K562 (cell line): ENCODE measurements around the gene PGD. TPM values are rescaled to one million over a fixed set of nuclear protein-coding genes. Genes with fewer than 3 reads are reported as not detected.
A peak's percentile ranks its signal among the peaks of the same experiment; 100 is the strongest.

Source experiments
- ATAC-seq: fragments of 200-7000 bp; cut with Tn5 transposase; 3 replicates; pipeline ENCODE4 v1.9.1; 2020; ENCODE audit warnings: moderate library complexity
- BruUV-seq: library from RNA; stranded (reverse); fragments of 400-500 nt; replicated peaks from 2 replicates; lab custom pipeline; 2021; lab: Mats Ljungman, UMichigan
- CTCF ChIA-PET: fragments of 300-600 bp; formaldehyde crosslinking; extraction: SDS; loops from one replicate; lab custom pipeline; 2021; ENCODE audit warnings: low intra/inter-chr PET ratio; lab: Yijun Ruan, JAX
- POLR2A ChIA-PET: fragments of 300-600, 350-650 bp; sonication (Branson Sonifier 250); formaldehyde crosslinking; extraction: SDS; loops from one replicate; lab custom pipeline; 2021; ENCODE audit warnings: antibody characterized with exemption, inconsistent platforms; lab: Yijun Ruan, JAX
- DNase-seq, 4 experiments: peaks; one replicate each; pipeline versions ENCODE4 v3.0.0 to v3.0.0-alpha.2; 2011 to 2018; ENCODE audit warnings: low spot score in 3 of 4, mixed read lengths in 3 of 4; ENCODE audit errors: extremely low read depth in 1 of 4
- FAIRE-seq: peaks from 2 replicates; lab custom pipeline; 2011; peaks lifted over from hg19 to GRCh38; lab: Jason Lieb, UNC
- H2AFZ ChIP-seq: 2 replicates; pipeline ENCODE4 v1.6.0; 2011; ENCODE audit warnings: low read depth, low read length, control low read depth, inconsistent platforms
- H3K27ac ChIP-seq: fragments of 200-600 bp; 3 replicates; pipeline ENCODE4 v1.8.0; 2011; ENCODE audit warnings: low read depth, mild to moderate bottlenecking, control low read depth, inconsistent platforms, low read length, moderate library complexity, mixed read lengths; ENCODE audit errors: extremely low read depth
- H3K27me3 ChIP-seq, 2 experiments: fragments of 300-600 bp in 1 of 2; 2 replicates in 1 of 2; 3 replicates in 1 of 2; pipeline versions ENCODE4 v1.6.0 to v1.8.0; 2011; ENCODE audit warnings: inconsistent platforms in 2 of 2, low read length in 2 of 2, mild to moderate bottlenecking in 1 of 2, mixed read lengths in 1 of 2, moderate library complexity in 1 of 2; ENCODE audit not compliant: control insufficient read depth in 2 of 2, insufficient read depth in 2 of 2
- H3K36me3 ChIP-seq: fragments of 300-600 bp; 3 replicates; pipeline ENCODE4 v1.8.0; 2011; ENCODE audit warnings: mild to moderate bottlenecking, low read length, inconsistent platforms; ENCODE audit not compliant: control insufficient read depth, insufficient read depth
- H3K4me1 ChIP-seq, 2 experiments: fragments of 200-600 bp in 1 of 2; replicated peaks in 1 of 2; 2 replicates in 1 of 2; 3 replicates in 1 of 2; pipeline versions ENCODE4 v1.5.1 to v1.8.0; 2011; ENCODE audit warnings: inconsistent platforms in 2 of 2, low read length in 2 of 2, mild to moderate bottlenecking in 1 of 2, mixed read lengths in 1 of 2, moderate library complexity in 1 of 2; ENCODE audit not compliant: control insufficient read depth in 2 of 2, insufficient read depth in 2 of 2
- H3K4me2 ChIP-seq: 2 replicates; pipeline ENCODE4 v1.6.1; 2011; ENCODE audit warnings: low read length, control low read depth, inconsistent platforms, mixed read lengths; ENCODE audit not compliant: insufficient read depth
- H3K4me3 ChIP-seq: fragments of 200-600 bp; sonication (generic), shearing (Covaris generic); 2 replicates; pipeline ENCODE4 v1.5.1; 2016; ENCODE audit warnings: control low read depth, inconsistent platforms
- H3K79me2 ChIP-seq: fragments of 200-600 bp; 3 replicates; pipeline ENCODE4 v1.8.0; 2011; ENCODE audit warnings: low read length, inconsistent platforms; ENCODE audit not compliant: control insufficient read depth, insufficient read depth
- H3K9ac ChIP-seq, 2 experiments: 2 replicates each; pipeline versions ENCODE4 v1.6.0 to v1.6.1; 2011; ENCODE audit warnings: low read depth in 2 of 2, low read length in 2 of 2, control low read depth in 1 of 2, inconsistent platforms in 1 of 2, mild to moderate bottlenecking in 1 of 2, mixed read lengths in 1 of 2; ENCODE audit not compliant: insufficient read depth in 1 of 2
- H3K9me1 ChIP-seq: one replicate; pipeline ENCODE4 v1.6.0; 2011; ENCODE audit warnings: inconsistent platforms, mild to moderate bottlenecking, low read length, moderate library complexity; ENCODE audit not compliant: control insufficient read depth, insufficient read depth
- H3K9me3 ChIP-seq: replicated peaks from 2 replicates; pipeline ENCODE4 v1.5.1; 2011; ENCODE audit warnings: low read depth, low read length, inconsistent platforms; ENCODE audit not compliant: control insufficient read depth, insufficient read depth
- H4K20me1 ChIP-seq: replicated peaks from 2 replicates; pipeline ENCODE4 v1.6.1; 2011; ENCODE audit warnings: low read length, inconsistent platforms, mixed read lengths; ENCODE audit not compliant: control insufficient read depth, insufficient read depth
- C11orf30 ChIP-seq: fragments of 450-650 bp; IDR thresholded peaks from 2 replicates; pipeline ENCODE4 v1.6.1; 2016; ENCODE audit warnings: low read depth, mild to moderate bottlenecking
- CHAMP1 ChIP-seq: fragments of 450-650 bp; IDR thresholded peaks from 2 replicates; pipeline ENCODE4 v1.6.1; 2016; ENCODE audit warnings: mild to moderate bottlenecking
- CHD1 ChIP-seq: fragments of 200-600 bp; sonication (generic); IDR thresholded peaks from one replicate; pipeline ENCODE4 v1.6.1; 2012; ENCODE audit warnings: mild to moderate bottlenecking, moderate library complexity, low read length, inconsistent platforms
- ELF1 ChIP-seq: fragments of 200-800 bp; sonication (Bioruptor generic); IDR thresholded peaks from 2 replicates; pipeline ENCODE4 v1.6.1; 2016; ENCODE audit warnings: missing genetic modification characterization, missing compliant biosample characterization
- ESRRA ChIP-seq: fragments of 450-650 bp; IDR thresholded peaks from 2 replicates; pipeline ENCODE4 v1.6.1; 2014; ENCODE audit warnings: low read depth, mild to moderate bottlenecking, moderate library complexity, borderline replicate concordance
- EZH2 ChIP-seq: IDR thresholded peaks from 2 replicates; pipeline ENCODE4 v1.6.1; 2012; ENCODE audit warnings: low read depth, mild to moderate bottlenecking, inconsistent platforms, low read length, borderline replicate concordance
- HOXB6 ChIP-seq: fragments of 250-450 bp; sonication (Bioruptor Pico); IDR thresholded peaks from 2 replicates; pipeline ENCODE4 v1.5.1; 2022; ENCODE audit warnings: mild to moderate bottlenecking, borderline replicate concordance
- MAFF ChIP-seq: IDR thresholded peaks from 2 replicates; pipeline ENCODE4 v1.6.1; 2012; ENCODE audit warnings: low read length, improper control_type of control experiment
- MAFG ChIP-seq: fragments of 450-650 bp; conservative IDR thresholded peaks from 2 replicates; pipeline ENCODE4 v1.6.1; 2016; ENCODE audit warnings: missing genetic modification characterization, missing compliant biosample characterization
- MAFK ChIP-seq: IDR thresholded peaks from 2 replicates; pipeline ENCODE4 v1.6.1; 2011; ENCODE audit warnings: low read length, improper control_type of control experiment
- SP2 ChIP-seq: IDR thresholded peaks from 2 replicates; pipeline ENCODE4 v1.6.1; 2011; ENCODE audit warnings: mild to moderate bottlenecking, low read depth, low read length, moderate library complexity; ENCODE audit not compliant: poor library complexity, severe bottlenecking; ENCODE audit errors: extremely low read depth
- YBX1 ChIP-seq: fragments of 450-650 bp; IDR thresholded peaks from 2 replicates; pipeline ENCODE4 v1.7.1; 2016; ENCODE audit warnings: mild to moderate bottlenecking
- ZNF316 ChIP-seq: fragments of 450-650 bp; IDR thresholded peaks from 2 replicates; pipeline ENCODE4 v1.6.1; 2016
- ZNF512 ChIP-seq: IDR thresholded peaks from 2 replicates; pipeline ENCODE4 v1.6.1; 2016; ENCODE audit warnings: missing genetic modification characterization, missing compliant biosample characterization
- ZZZ3 ChIP-seq: fragments of 450-650 bp; IDR thresholded peaks from 2 replicates; pipeline ENCODE4 v1.6.1; 2016; ENCODE audit warnings: antibody characterized with exemption, mild to moderate bottlenecking, moderate library complexity
- WGBS: fragments of 100-300 bp; shearing (Covaris generic); methylation state at CpG from one replicate; pipeline ENCODE4 v1.1.6; 2016; ENCODE audit warnings: low coverage, mixed read lengths; ENCODE audit not compliant: insufficient coverage; ENCODE audit errors: missing lambda C conversion rate; 5-methylcytosine and 5-hydroxymethylcytosine counted together
- in situ Hi-C: fragments of 300-500 bp; cut with MboI; formaldehyde crosslinking; loops from 4 replicates; pipeline ENCODE4 v1.15.0; 2018; ENCODE audit warnings: inconsistent platforms, mixed read lengths
- intact Hi-C: fragments of 100-400 bp; cut with micrococcal nuclease; formaldehyde crosslinking; loops from 2 replicates; pipeline ENCODE4 v1.14.2; 2022
- polyA plus RNA-seq, 8 experiments: library from polyadenylated mRNA; depleted of rRNA in 4 of 8; stranded (reverse) in 5 of 8; unstranded in 3 of 8; fragments of >200 nt; fragmentation: Nextera tagmentation in 2 of 8; fragmentation: Illumina TruSeq in 1 of 8; extraction: Ambion mirVana in 2 of 8; extraction: Trizol in 1 of 8; gene quantifications; 2 replicates each; pipeline versions ENCODE4 v1.2.1 to v1.2.3, GENCODE V29; 2011 to 2014; ENCODE audit warnings: inconsistent platforms in 1 of 8, missing spikeins in 1 of 8
- total RNA-seq, 7 experiments: library from RNA; depleted of rRNA in 6 of 7; stranded (reverse); fragments of >200 nt in 6 of 7; fragmentation: Illumina TruSeq in 2 of 7; extraction: Trizol in 2 of 7; gene quantifications; 2 replicates each; pipeline versions ENCODE4 v1.2.1 to v1.2.3, GENCODE V29; 2011 to 2021; ENCODE audit warnings: low replicate concordance in 1 of 7

PGD gene
- total and polyA plus RNA-seq, 9 of the 15 experiments (the other 6 are each of a cell fraction or from before 2014, with no cell fraction given): 177 to 542 (median 270) TPM

- Histone ChIP-seq H3K36me3 (no peaks in the 10 kb centered on the region), H3K9me3 (no peaks in the 10 kb centered on the region), H3K4me2 (no peak overlapping the region), H3K79me2 (no peaks in the 10 kb centered on the region), H3K27ac (no peak overlapping the region), H3K4me1 (no peaks in the 10 kb centered on the region), H3K27me3 (no peaks in the 10 kb centered on the region), H3K9me1 (no peaks in the 10 kb centered on the region), H3K4me3 (no peak overlapping the region), H3K9ac (no peak overlapping the region), H4K20me1 (no peaks in the 10 kb centered on the region), H2AFZ (no peak overlapping the region)
- BruUV-seq: no TSS peak
- 25% methylated on average over 4 of the region's 4 CpGs for WGBS
- intact Hi-C loops: no loop called here
- DNase-seq (no peak), ATAC-seq (peak; percentile 61), FAIRE-seq (no peak)
- POLR2A ChIA-PET: no interaction called here
- CTCF ChIA-PET: no interaction called here
- TF ChIP-seq CHAMP1: no peak
- no peak for TF ChIP-seq ZZZ3
- in situ Hi-C loops: no loop called here
These were observed 45.6 kb upstream of the PGD start for GRCh38 chr1:10353282-10353681.

GRCh38 chr1:10353693-10354092 is 45.2 kb upstream of the PGD start:
- Histone ChIP-seq H3K9me1 (no peaks in the 10 kb centered on the region), H3K4me3 (no peak overlapping the region), H2AFZ (no peak overlapping the region), H3K4me2 (no peak overlapping the region), H3K9ac (no peak overlapping the region), H3K79me2 (no peaks in the 10 kb centered on the region), H3K27me3 (no peaks in the 10 kb centered on the region), H4K20me1 (no peaks in the 10 kb centered on the region), H3K36me3 (no peaks in the 10 kb centered on the region), H3K4me1 (no peaks in the 10 kb centered on the region), H3K27ac (no peak overlapping the region), H3K9me3 (no peaks in the 10 kb centered on the region)
- no peak for DNase-seq
- WGBS: 17% methylated on average over 2 of the region's 2 CpGs
- intact Hi-C loops: no loop called here
- in situ Hi-C loops: no loop called here
- no peak for FAIRE-seq
- BruUV-seq: no TSS peak
- ChIA-PET POLR2A (no interaction called here), CTCF (no interaction called here)
- no peak for ATAC-seq
- TF ChIP-seq SP2: no peak
- peak; percentile 47; the same call in 1 of the 2 replicates for TF ChIP-seq MAFG (tag)
- no peak for TF ChIP-seq YBX1
- no peak for TF ChIP-seq CHD1
- TF ChIP-seq C11orf30: peak; percentile 42; the same call in 1 of the 2 replicates
- TF ChIP-seq HOXB6: no peak
- TF ChIP-seq ZNF512: no peak
- TF ChIP-seq ELF1 (tag): no peak
- TF ChIP-seq ZNF316: peak; percentile 73
- no peak for TF ChIP-seq ESRRA
- 0 out of 2 replicates have a peak, but pooled peaks have one; percentile 28 for TF ChIP-seq MAFF
- no peak for TF ChIP-seq EZH2
- TF ChIP-seq MAFK: no peak
